NCI-H510A (cell line): Measurements from ENCODE around the gene AGXT2.

Experiments
- DNase-seq: peaks from one replicate; lab custom pipeline; 2025; lab: John Stamatoyannopoulos, UW

Gene AGXT2, protein sequence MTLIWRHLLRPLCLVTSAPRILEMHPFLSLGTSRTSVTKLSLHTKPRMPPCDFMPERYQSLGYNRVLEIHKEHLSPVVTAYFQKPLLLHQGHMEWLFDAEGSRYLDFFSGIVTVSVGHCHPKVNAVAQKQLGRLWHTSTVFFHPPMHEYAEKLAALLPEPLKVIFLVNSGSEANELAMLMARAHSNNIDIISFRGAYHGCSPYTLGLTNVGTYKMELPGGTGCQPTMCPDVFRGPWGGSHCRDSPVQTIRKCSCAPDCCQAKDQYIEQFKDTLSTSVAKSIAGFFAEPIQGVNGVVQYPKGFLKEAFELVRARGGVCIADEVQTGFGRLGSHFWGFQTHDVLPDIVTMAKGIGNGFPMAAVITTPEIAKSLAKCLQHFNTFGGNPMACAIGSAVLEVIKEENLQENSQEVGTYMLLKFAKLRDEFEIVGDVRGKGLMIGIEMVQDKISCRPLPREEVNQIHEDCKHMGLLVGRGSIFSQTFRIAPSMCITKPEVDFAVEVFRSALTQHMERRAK

DNA sequence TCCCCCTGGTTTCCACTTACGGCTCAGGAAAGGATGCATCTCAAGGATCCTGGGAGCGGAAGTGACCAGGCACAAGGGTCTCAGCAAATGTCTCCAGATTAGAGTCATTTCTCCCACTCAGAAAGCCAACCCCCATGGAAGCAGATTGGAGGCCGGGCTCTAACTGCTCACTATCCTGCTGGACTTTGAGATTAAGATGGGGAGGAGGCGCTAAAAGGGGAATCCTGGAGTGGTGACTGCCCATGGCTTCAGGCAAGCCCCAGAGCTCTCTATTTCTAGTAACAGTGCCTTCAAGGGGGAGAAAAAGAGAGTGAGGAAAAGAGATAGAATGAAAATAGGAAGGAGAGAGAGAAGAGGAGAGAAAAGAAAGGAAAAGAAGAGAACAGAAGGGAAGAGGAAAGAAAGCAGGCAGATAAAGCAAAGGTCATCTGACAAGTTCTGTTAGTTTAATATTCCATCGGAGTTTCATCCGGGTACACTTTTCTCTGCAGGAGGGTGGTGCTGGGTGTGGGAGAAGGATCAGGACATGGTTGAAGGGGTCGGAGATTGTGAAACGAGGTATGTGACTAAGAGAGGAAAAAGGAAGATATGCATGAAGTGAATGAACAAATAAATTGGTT is at the start of gene AGXT2:
TSS of gene AGXT2 (minus strand) at position 165 of the 620 bp plus-strand sequence. CDS start at position 108, 57 bp downstream.
- DNase-seq = no peak

- DNase-seq = no peak
These were observed 49.2 kb upstream of the AGXT2 start for GRCh38 chr5:35096932-35097331.

DNA sequence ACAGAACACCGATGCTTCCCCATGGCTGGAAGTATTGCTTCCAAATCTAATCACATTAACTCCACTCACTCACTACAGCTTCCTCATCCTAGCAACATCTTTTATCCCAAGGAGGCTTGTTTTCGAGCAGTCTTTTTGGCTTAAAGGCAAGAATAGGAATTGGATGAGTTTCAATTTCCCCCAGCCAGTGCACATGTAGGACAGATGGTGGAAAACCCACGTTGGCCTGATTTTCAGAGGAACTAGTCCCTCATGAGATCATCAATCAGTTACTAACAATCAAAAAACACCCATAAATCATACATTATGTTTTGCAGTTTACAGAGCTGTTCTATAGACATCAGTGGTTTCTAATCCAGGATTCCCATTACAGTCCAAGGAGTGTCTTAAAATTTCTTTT is 48.5 kb upstream of the AGXT2 start:
- no peak for DNase-seq

DNA sequence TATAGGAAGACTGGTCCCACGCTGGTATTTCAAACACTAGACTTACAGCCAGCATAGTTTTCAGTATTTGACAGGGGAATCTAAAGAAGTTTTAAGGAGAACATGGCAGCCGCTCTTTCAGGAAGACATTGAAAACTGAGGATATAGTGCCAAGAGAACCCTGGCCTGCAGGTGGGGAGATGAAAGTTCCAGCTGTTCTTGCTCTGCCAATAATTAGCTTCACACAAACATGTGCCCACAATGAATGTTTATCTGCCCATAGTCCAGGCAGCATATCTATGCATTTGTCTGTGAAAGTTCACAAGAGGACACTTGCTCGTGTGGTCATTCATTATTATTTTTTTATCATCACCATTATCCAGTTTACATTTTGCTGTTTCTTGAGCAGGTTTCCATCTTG is 47.6 kb upstream of the AGXT2 start:
- DNase-seq = no peak

GRCh38 chr5:35094948-35095347 is 47.2 kb upstream of the AGXT2 start:
- DNase-seq = no peak

GRCh38 chr5:35092703-35093102 is 45.0 kb upstream of the AGXT2 start:
- no peak for DNase-seq

GRCh38 chr5:35091704-35092103 is 44.0 kb upstream of the AGXT2 start:
- no peak for DNase-seq

- DNase-seq = no peak
These were observed 41.9 kb upstream of the AGXT2 start for GRCh38 chr5:35089334-35090314.

- DNase-seq = no peak
These were observed 40.2 kb upstream of the AGXT2 start for GRCh38 chr5:35087991-35088390.

DNA sequence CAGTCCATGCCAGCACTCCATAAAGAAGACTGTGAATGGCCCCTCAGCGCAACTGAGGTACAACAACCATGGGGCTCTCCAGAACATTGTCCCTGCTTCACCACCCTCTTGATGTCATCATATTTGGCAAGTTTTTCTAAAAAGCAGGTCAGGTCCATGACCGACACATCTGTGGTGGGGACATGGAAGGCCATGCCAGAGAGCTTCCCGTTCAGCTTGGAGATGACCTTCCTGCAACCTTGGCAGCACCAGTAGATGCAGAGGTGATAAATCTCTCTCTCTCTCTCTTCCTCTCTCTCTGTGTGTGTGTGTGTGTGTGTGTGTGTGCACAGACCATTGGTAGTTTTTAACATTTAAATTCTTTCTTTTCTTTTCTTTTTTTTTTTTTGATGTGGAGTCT is 35.4 kb upstream of the AGXT2 start:
- DNase-seq = no peak

DNA sequence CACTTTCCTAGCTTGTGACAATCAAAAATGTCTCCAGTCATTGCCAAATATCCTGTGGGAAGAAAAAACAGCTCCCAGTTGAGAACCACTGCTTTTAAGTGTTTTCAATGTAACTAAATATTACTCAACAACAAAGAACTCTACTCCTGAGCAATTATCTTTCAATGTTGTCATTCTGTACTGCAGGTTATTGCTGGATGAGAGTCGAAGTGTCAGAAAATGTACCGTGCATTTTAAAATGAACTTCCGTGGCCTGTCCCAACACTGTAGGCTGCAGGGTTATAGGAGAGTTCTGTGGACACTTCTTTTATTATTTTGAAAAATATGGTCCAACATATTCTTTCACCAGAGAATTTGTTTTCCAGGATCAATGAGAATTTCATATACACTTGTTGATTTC is 34.8 kb upstream of the AGXT2 start:
- DNase-seq = no peak

GRCh38 chr5:35081134-35081533 is 33.4 kb upstream of the AGXT2 start:
- DNase-seq = no peak

- DNase-seq = no peak
These were observed 25.4 kb upstream of the AGXT2 start for GRCh38 chr5:35073160-35073559.

GRCh38 chr5:35069188-35069587 is 21.4 kb upstream of the AGXT2 start:
- no peak for DNase-seq

- DNase-seq = no peak
These were observed 20.2 kb upstream of the AGXT2 start for GRCh38 chr5:35067985-35068384.

DNA sequence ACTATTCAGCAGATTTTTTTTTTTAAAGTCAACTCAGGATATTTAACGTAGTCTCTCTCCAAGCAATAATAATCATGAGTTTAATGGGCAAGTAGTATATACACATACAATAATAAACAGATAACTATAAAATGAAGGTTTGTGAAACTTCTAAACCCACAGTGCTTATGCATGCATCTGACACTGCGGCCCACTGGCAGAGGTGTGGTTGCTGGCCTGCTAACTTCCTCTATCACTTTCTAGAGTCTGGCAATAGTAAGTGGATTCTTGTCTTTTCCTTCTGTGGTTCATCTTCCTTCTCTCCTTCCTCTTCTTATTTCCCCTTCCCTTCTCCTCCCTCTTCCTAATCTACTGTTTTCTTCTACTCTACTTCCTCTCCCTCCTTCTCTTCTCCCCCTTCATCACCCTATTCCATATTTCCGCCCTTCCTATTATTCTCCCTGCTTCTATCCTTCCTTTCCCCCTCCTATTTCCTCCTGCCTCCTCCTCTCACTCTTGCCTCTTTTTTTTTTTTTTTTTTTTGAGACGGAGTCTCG is 18.6 kb upstream of the AGXT2 start:
- DNase-seq = no peak

- no peak for DNase-seq
These were observed 15.7 kb upstream of the AGXT2 start for GRCh38 chr5:35063414-35063813.

- no peak for DNase-seq
These were observed 13.5 kb upstream of the AGXT2 start for GRCh38 chr5:35061211-35061770.

DNA sequence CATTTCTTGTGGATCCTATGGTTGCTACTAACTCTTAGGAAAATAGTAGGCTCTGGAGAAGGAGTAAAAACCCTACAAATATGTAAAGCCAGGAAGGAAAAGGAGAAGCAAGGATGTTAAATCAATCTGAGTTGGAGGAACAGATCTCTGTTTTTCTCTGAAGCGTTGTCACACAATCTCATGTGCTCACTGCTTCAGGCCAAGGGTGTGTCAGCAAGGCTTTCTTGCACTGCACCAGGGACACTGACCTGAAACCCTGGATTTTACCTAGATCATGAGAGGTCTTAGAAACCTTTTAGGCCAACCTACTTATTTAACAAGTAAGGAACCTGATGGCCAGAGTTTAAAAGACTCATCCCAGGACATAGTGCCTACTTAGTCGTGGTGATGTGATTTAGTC is 12.5 kb upstream of the AGXT2 start:
- DNase-seq = no peak

DNA sequence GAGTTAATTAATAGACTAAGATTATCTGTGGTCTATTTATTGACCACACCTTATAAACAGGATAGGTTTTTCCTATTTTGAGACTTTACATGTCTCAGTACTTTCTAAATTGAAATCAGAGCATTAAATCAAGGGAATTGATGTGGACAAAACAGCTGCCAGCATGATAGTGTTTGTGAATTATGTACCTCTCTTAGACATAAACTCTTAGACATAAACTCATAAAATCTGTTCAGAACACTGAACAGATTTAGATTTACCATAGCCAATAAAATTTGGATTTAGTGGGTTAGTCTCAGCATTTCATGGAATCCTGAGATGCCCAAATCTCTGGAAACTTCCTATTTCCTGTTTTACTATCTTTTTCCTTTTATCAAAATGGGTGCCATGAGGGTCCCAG is 11.5 kb upstream of the AGXT2 start:
- DNase-seq = no peak

DNA sequence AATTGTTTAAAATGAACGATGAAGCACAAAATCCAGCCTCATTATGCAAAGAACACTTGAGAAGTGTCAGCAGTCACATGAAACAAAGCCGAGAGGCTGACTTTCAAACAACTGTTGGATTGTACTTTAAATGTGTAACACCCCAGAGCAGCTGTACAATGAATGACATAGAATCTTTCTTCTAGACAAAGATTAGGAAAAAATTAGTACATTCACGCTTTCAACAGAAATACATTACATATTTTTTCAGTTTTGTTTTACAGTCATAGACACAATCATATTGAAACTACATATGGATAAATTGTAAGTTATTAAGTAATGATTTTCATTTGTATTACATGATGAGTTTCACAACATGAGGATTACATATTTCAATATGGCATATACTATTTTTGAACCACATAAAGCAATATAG is 10.6 kb upstream of the AGXT2 start:
- DNase-seq = no peak

- DNase-seq = no peak
These were observed 8.9 kb upstream of the AGXT2 start for GRCh38 chr5:35056686-35057085.
